OCI-LY1 (cell line): Measurements from ENCODE around the gene GGA2.

Experiments
- H2AFZ ChIP-seq: fragments of 200-600 bp; sonication (generic), shearing (Covaris generic); 2 replicates; pipeline ENCODE4 v1.6.0; 2014; ENCODE audit warnings: antibody characterized with exemption, mild to moderate bottlenecking, low read length
- H3F3A ChIP-seq: fragments of 200-600 bp; sonication (generic), shearing (Covaris generic); 2 replicates; pipeline ENCODE4 v1.6.0; 2014; ENCODE audit warnings: mild to moderate bottlenecking, antibody characterized with exemption, low read length, moderate library complexity; ENCODE audit not compliant: insufficient read depth
- H3K27ac ChIP-seq: fragments of 200-600 bp; sonication (generic); 2 replicates; pipeline ENCODE4 v1.5.1; 2014; ENCODE audit warnings: low read length, mixed run types, mild to moderate bottlenecking, low read depth; ENCODE audit not compliant: poor library complexity, severe bottlenecking
- H3K27me3 ChIP-seq: fragments of 200-600 bp; sonication (generic); 2 replicates; pipeline ENCODE4 v1.6.0; 2014; ENCODE audit warnings: antibody characterized with exemption, mild to moderate bottlenecking, low read length, moderate library complexity; ENCODE audit not compliant: insufficient read depth
- H3K36me3 ChIP-seq: fragments of 200-600 bp; sonication (generic); 2 replicates; pipeline ENCODE4 v1.6.1; 2014; ENCODE audit warnings: mild to moderate bottlenecking, antibody characterized with exemption, low read length, moderate library complexity, mixed read lengths; ENCODE audit not compliant: insufficient read depth
- H3K4me1 ChIP-seq: fragments of 200-600 bp; sonication (generic); 2 replicates; pipeline ENCODE4 v1.5.1; 2014; ENCODE audit warnings: mild to moderate bottlenecking, low read length, moderate library complexity; ENCODE audit not compliant: insufficient read depth, severe bottlenecking
- H3K4me2 ChIP-seq: fragments of 200-600 bp; sonication (generic), shearing (Covaris generic); 2 replicates; pipeline ENCODE4 v1.6.1; 2014; ENCODE audit warnings: low read length
- H3K4me3 ChIP-seq: fragments of 200-600 bp; sonication (generic); 2 replicates; pipeline ENCODE4 v1.5.1; 2014; ENCODE audit warnings: low read length, low read depth, mild to moderate bottlenecking, mixed read lengths; ENCODE audit not compliant: poor library complexity, severe bottlenecking
- H3K79me2 ChIP-seq: fragments of 200-600 bp; shearing (Covaris generic); 2 replicates; pipeline ENCODE4 v1.6.1; 2016; ENCODE audit warnings: mixed run types, low read length, mixed read lengths; ENCODE audit not compliant: insufficient read depth
- H3K9ac ChIP-seq: fragments of 200-600 bp; sonication (generic), shearing (Covaris generic); 2 replicates; pipeline ENCODE4 v1.6.1; 2014; ENCODE audit warnings: mild to moderate bottlenecking, low read length, mixed read lengths
- H3K9me2 ChIP-seq: fragments of 200-600 bp; sonication (generic), shearing (Covaris generic); 2 replicates; pipeline ENCODE4 v1.6.1; 2014; ENCODE audit warnings: low read depth, mild to moderate bottlenecking, low read length, mixed read lengths
- H3K9me3 ChIP-seq: fragments of 200-600 bp; shearing (Covaris generic); 2 replicates; pipeline ENCODE4 v1.6.1; 2014; ENCODE audit warnings: low read length, mixed read lengths
- H4K20me1 ChIP-seq: fragments of 200-600 bp; sonication (generic), shearing (Covaris generic); 2 replicates; pipeline ENCODE4 v1.6.0; 2016; ENCODE audit warnings: mild to moderate bottlenecking, low read length; ENCODE audit not compliant: insufficient read depth
- CTCF ChIP-seq: fragments of 200-600 bp; sonication (generic), shearing (Covaris generic); IDR thresholded peaks from 2 replicates; pipeline ENCODE4 v1.5.1; 2017; ENCODE audit warnings: mild to moderate bottlenecking, antibody characterized with exemption, low read length, moderate library complexity, mixed read lengths
- EZH2 ChIP-seq: fragments of 200-600 bp; sonication (generic), shearing (Covaris generic); IDR thresholded peaks from 2 replicates; pipeline ENCODE4 v1.8.0; 2017; ENCODE audit warnings: borderline replicate concordance, mixed run types, mild to moderate bottlenecking, antibody characterized with exemption, low read length, moderate library complexity, mixed read lengths

The GGA2 gene

GRCh38 chr16:23453338-23454052, 56.8 kb downstream of the GGA2 start:
- H3K9ac ChIP-seq, result peak overlapping the region; percentile 85; the same call in 1 of the 2 replicates
- peaks cover 17% of the 10 kb centered on the region for H3K4me1 ChIP-seq
- H3K4me3 ChIP-seq, result peak overlapping the region; percentile 81
- H3K9me3 ChIP-seq, result no peaks in the 10 kb centered on the region
- no peak overlapping the region for H3K27ac ChIP-seq
- H2AFZ ChIP-seq, result no peak overlapping the region
- no peaks in the 10 kb centered on the region for H3K79me2 ChIP-seq
- H3K9me2 ChIP-seq, result no peaks in the 10 kb centered on the region
- no peaks in the 10 kb centered on the region for H3K36me3 ChIP-seq
- no peaks in the 10 kb centered on the region for H3F3A ChIP-seq
- H3K27me3 ChIP-seq, result no peaks in the 10 kb centered on the region
- peak overlapping the region; percentile 85 for H3K4me2 ChIP-seq
- H4K20me1 ChIP-seq, result no peaks in the 10 kb centered on the region
- TF ChIP-seq CTCF, result no peak
- TF ChIP-seq EZH2, result no peak

- Histone ChIP-seq H3F3A (no peaks in the 10 kb centered on the region), H3K9ac (peak within 1 kb of the TSS; percentile 85), H3K4me3 (peak within 1 kb of the TSS; percentile 81), H4K20me1 (no peaks in the 10 kb centered on the region), H3K4me1 (peaks cover 17% of the 10 kb centered on the region), H3K36me3 (no peaks in the 10 kb centered on the region), H3K4me2 (peak within 1 kb of the TSS; percentile 85), H2AFZ (peak within 1 kb of the TSS; percentile 64), H3K27ac (no peak within 1 kb of the TSS), H3K79me2 (no peaks in the 10 kb centered on the region), H3K9me2 (no peaks in the 10 kb centered on the region), H3K9me3 (no peaks in the 10 kb centered on the region), H3K27me3 (no peaks in the 10 kb centered on the region)
- TF ChIP-seq EZH2, result no peak
- no peak for TF ChIP-seq CTCF
Measured at GRCh38 chr16:23452572-23453337, 57.5 kb downstream of the GGA2 start, which contains the start of gene COG7. COG7 (minus strand) TSS chr16:23453189; CDS start chr16:23452994, 195 bp downstream.

GRCh38 chr16:23452221-23452571, 58.1 kb downstream of the GGA2 start:
- Histone ChIP-seq H4K20me1 (no peaks in the 10 kb centered on the region), H2AFZ (no peak overlapping the region; the same call in 1 of the 2 replicates), H3K9me2 (no peaks in the 10 kb centered on the region), H3K27me3 (no peaks in the 10 kb centered on the region), H3K79me2 (no peaks in the 10 kb centered on the region), H3K36me3 (no peaks in the 10 kb centered on the region), H3K4me2 (peak overlapping the region; percentile 85), H3F3A (no peaks in the 10 kb centered on the region), H3K4me3 (peak overlapping the region; percentile 81), H3K4me1 (peaks cover 17% of the 10 kb centered on the region), H3K9ac (peak overlapping the region; percentile 85), H3K27ac (no peak overlapping the region), H3K9me3 (no peaks in the 10 kb centered on the region)
- TF ChIP-seq EZH2 (no peak), CTCF (no peak)
